Testis (tissue), 3 donors: ENCODE data around the gene ATOSB. TPM values are rescaled to one million over a fixed set of nuclear protein-coding genes. Genes with fewer than 3 reads are reported as not detected.
A peak's percentile ranks its signal among the peaks of the same experiment; 100 is the strongest.

Experiments
- DNase-seq: peaks from one replicate; pipeline ENCODE4 v3.0.0-alpha.2; 2019
- H3K27ac ChIP-seq, 2 donors: fragments of 200-600 bp; sonication (generic); one replicate each; pipeline ENCODE4 v1.5.1; 2019
- H3K27me3 ChIP-seq: fragments of 200-600 bp; sonication (generic); one replicate; pipeline ENCODE4 v1.5.1; 2019
- H3K36me3 ChIP-seq: fragments of 200-600 bp; sonication (generic); one replicate; pipeline ENCODE4 v1.5.1; 2017; ENCODE audit warnings: low read depth; ENCODE audit errors: missing control alignments
- H3K4me1 ChIP-seq: fragments of 200-600 bp; sonication (generic); one replicate; pipeline ENCODE4 v1.5.1; 2019
- H3K4me3 ChIP-seq, 2 donors: fragments of 200-600 bp; sonication (generic); one replicate each; pipeline ENCODE4 v1.5.1; 2017 to 2019
- H3K9me3 ChIP-seq: fragments of 200-600 bp; sonication (generic); one replicate; pipeline ENCODE4 v1.5.1; 2017
- CTCF ChIP-seq, 3 experiments: fragments of 450-650 bp in 2 of 3; fragments of 200-600 bp in 1 of 3; sonication (generic) in 1 of 3; IDR thresholded peaks; one replicate each; pipeline ENCODE4 v1.5.1; 2016 to 2019; ENCODE audit warnings: antibody characterized with exemption in 3 of 3, mild to moderate bottlenecking in 2 of 3, moderate library complexity in 1 of 3
- POLR2A ChIP-seq: fragments of 450-650 bp; IDR thresholded peaks from one replicate; pipeline ENCODE4 v1.6.1; 2017; ENCODE audit warnings: antibody characterized with exemption, mild to moderate bottlenecking, moderate library complexity
- WGBS, 2 donors: methylation state at CpG; one replicate each; pipeline ENCODE4 v1.1.5; 2018; 5-methylcytosine and 5-hydroxymethylcytosine counted together
- intact Hi-C: fragments of 100-400 bp; cut with DNase I; formaldehyde crosslinking; loops from one replicate; pipeline ENCODE4 v1.15.1; 2023; ENCODE audit warnings: low total_unique reads
- polyA plus RNA-seq: library from polyadenylated mRNA; stranded (reverse); fragments of 350-450 nt; fragmentation: Illumina TruSeq; extraction: RNeasy Lipid Tissue Mini Kit (QIAGEN cat#74804); gene quantifications from one replicate; pipeline ENCODE4 v1.2.3, GENCODE V29; 2014; ENCODE audit warnings: low read depth, low replicate concordance; ENCODE audit not compliant: insufficient read depth
- total RNA-seq, 2 donors: library from RNA; depleted of rRNA; stranded (reverse); fragments of >200 nt; gene quantifications; one replicate each; pipeline ENCODE4 v1.2.3, GENCODE V29; 2016

Gene ATOSB
- total and polyA plus RNA-seq, 3 donors from 2014 or later, result 15.9 to 19.6 (median 16.0) TPM

- intact Hi-C loops, result loop anchor here (10.0 kb wide), 2 partner anchors 358 to 438 kb away; no protein-coding TSS in a partner anchor
- TF ChIP-seq CTCF (IDR thresholded peaks at IDR 0.05), result peak; percentile 79 to 89 (median 82)
- no peak for TF ChIP-seq POLR2A
- peak overlapping the region; percentile 69 to 94 for H3K27ac ChIP-seq
- peaks cover 29% of the 10 kb centered on the region for H3K4me1 ChIP-seq
- DNase-seq, result peak; percentile 97
- H3K4me3 ChIP-seq, result peak overlapping the region; percentile 50 to 65
- no peaks in the 10 kb centered on the region for H3K9me3 ChIP-seq
- no peaks in the 10 kb centered on the region for H3K36me3 ChIP-seq
- no peaks in the 10 kb centered on the region for H3K27me3 ChIP-seq
- 13 to 16% methylated on average over 30 of the region's 30 CpGs for whole genome bisulfite sequencing, 2 donors
These were observed 1.4 kb upstream of the ATOSB start for GRCh38 chr9:35116898-35117551.

GRCh38 chr9:35116539-35116897 is 856 bp upstream of the ATOSB start:
- H3K27me3 ChIP-seq, result no peaks in the 10 kb centered on the region
- peak overlapping the region; percentile 50 to 65 for H3K4me3 ChIP-seq
- H3K27ac ChIP-seq, result peak overlapping the region; percentile 69 to 94
- intact Hi-C loops, result loop anchor here (10.0 kb wide), 2 partner anchors 358 to 438 kb away; no protein-coding TSS in a partner anchor
- TF ChIP-seq POLR2A (no peak), CTCF (IDR thresholded peaks at IDR 0.05) (no peak)
- H3K9me3 ChIP-seq, result no peaks in the 10 kb centered on the region
- no peak for DNase-seq
- WGBS, 2 donors, result 0% methylated on average over 12 of the region's 12 CpGs
- H3K4me1 ChIP-seq, result peaks cover 33% of the 10 kb centered on the region
- H3K36me3 ChIP-seq, result no peaks in the 10 kb centered on the region

- Histone ChIP-seq H3K36me3 (no peaks in the 10 kb centered on the region), H3K27ac (peak overlapping the region; percentile 69 to 94), H3K27me3 (no peaks in the 10 kb centered on the region), H3K4me1 (peaks cover 41% of the 10 kb centered on the region), H3K9me3 (no peaks in the 10 kb centered on the region), H3K4me3 (peak overlapping the region; percentile 50 to 65)
- intact Hi-C loops, result loop anchor here (10.0 kb wide), 2 partner anchors 360 to 440 kb away; no protein-coding TSS in a partner anchor
- no peak for TF ChIP-seq CTCF (IDR thresholded peaks at IDR 0.05)
- no peak for TF ChIP-seq POLR2A
- WGBS, 2 donors, result 15 to 21% methylated on average over 9 to 12 of the region's 12 CpGs
- peak; percentile 54 for DNase-seq
These were observed 628 bp downstream of the ATOSB start for GRCh38 chr9:35114840-35115628.

GRCh38 chr9:35114113-35114839 is 1.4 kb downstream of the ATOSB start:
- H3K9me3 ChIP-seq, result no peaks in the 10 kb centered on the region
- peak; percentile 89 for DNase-seq
- WGBS, 2 donors, result 14 to 28% methylated on average over 4 to 5 of the region's 5 CpGs
- intact Hi-C loops, result loop anchor here (10.0 kb wide), 2 partner anchors 361 to 441 kb away; no protein-coding TSS in a partner anchor
- no peaks in the 10 kb centered on the region for H3K36me3 ChIP-seq
- H3K4me1 ChIP-seq, result peaks cover 41% of the 10 kb centered on the region
- no peak for TF ChIP-seq POLR2A
- TF ChIP-seq CTCF (IDR thresholded peaks at IDR 0.05), result no peak
- H3K4me3 ChIP-seq, result peak overlapping the region in 1 of 2 donors; percentile 65
- peak overlapping the region; percentile 69 to 94 for H3K27ac ChIP-seq
- H3K27me3 ChIP-seq, result no peaks in the 10 kb centered on the region
